ENCODE measurements around the gene OLFML2B.

Gene OLFML2B

DNA sequence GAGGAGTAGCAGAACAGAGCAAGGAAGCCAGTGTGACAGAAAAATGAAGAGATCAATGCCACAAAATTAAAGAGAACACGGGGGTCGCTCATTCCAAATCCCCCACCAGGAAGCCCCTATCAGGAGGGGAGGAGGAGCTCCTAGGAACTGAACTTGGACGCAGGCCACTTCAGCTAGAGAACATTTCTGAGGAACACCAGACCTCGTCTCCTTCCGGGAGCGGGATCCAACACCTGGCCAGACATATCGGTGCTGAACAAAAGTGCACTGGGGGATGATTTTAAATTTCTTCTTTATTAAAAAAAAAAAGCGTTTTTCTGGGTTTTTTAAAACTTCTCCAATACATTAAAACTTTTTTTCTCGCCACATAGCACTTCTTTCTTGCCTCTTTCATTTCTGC lies 40.8 kb downstream of the OLFML2B start:
- no peak for FAIRE-seq
- DNase-seq (ENCODE audit: insufficient read length, low spot score) = no peak

DNA sequence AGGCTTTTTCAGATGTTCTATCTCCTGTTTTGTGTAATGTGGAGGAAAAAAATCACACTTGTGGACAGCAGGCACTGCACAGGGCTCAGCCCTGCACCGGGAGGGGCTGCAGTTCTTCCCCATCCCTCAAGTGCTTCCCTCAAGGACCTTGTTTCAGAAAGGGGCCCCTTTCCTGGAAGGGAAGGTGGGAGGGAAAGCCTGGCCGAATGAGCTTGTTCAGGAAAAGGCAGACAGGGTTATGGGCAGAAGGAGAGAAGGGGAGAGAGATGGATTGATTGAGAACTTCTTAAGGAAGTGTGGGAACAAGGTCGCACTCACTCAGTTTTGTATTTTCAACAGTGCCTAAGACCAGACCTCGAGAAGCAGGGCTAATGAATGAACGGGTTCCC lies 41.2 kb downstream of the OLFML2B start:
- DNase-seq (ENCODE audit: insufficient read length, low spot score) (no peak), FAIRE-seq (no peak)

- DNase-seq (ENCODE audit: insufficient read length, low spot score) (no peak), FAIRE-seq (no peak)
Measured at GRCh38 chr1:161981735-161982506, 41.7 kb downstream of the OLFML2B start.

- DNase-seq (ENCODE audit: insufficient read length, low spot score) (no peak), FAIRE-seq (no peak)
Measured at GRCh38 chr1:161981126-161981525, 42.5 kb downstream of the OLFML2B start.

DNA sequence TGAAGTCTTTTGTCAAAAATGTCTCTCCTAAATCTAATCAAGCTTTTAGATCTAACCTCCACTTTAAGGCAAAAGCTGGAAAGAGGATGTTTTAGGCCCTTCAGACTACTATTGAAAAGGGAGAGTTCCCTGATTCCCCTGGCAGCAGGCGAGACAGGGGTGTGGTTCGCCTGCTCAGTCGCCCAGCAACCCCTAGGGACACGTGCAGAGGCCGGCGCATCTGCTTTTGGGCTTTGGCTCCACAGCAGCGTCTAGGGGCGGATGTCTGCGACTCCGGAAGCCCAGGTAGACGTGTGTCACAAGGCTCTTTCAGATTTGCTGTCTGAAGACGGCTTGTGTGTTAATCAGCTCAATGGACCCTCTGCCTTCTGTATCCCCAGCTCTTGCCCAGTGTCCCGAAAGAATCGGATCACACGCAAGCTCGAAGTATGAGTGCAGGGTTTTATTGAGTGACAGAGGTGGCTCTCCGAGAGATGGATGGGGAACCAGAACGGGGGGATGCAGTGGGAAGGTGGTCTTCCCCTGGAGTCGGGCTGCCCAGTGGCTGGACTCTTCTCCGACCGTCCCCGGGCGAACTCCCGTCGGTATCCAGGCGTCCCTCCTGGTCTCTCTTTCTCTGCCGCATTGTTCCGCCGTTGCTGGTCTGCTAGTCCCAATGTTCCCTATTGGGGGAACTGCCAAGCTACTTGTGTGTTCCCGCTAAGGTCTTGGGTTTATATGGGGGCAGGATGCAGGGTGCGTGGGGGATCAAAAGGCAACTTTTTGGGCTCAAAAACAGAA lies 45.5 kb downstream of the OLFML2B start:
- DNase-seq (ENCODE audit: insufficient read length, low spot score) (no peak), FAIRE-seq (no peak)

GRCh38 chr1:161973924-161974845 lies 49.5 kb downstream of the OLFML2B start:
- FAIRE-seq (no peak), DNase-seq (ENCODE audit: insufficient read length, low spot score) (no peak)

GRCh38 chr1:161972828-161973227 lies 50.8 kb downstream of the OLFML2B start:
- no peak for FAIRE-seq

GRCh38 chr1:161970633-161971032 lies 53.0 kb downstream of the OLFML2B start:
- no peak for DNase-seq (ENCODE audit: insufficient read length, low spot score)

More at GRCh38 chr1:161972828-161973227, 50.8 kb downstream of the OLFML2B start:
- no peak for DNase-seq (ENCODE audit: insufficient read length, low spot score)

DNA sequence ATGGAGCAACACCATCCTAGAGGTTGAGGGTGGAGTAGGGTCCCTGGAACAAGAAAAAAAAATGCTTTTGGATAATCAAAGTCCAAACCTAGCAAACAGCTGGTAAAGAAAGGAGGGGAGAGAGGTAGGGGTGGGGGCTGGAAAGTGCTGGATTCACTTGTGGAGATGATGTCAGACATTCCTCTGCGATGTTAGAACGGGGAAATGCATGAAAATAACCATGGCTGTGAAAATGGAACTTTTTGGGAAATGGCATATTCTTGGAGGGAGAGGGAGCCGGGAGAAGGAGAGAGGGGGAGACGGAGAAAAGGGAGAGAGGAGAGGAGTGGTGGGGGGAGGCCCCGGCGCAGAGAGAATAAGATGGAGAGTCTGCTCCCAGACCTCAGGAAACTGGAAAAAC lies 53.6 kb downstream of the OLFML2B start:
- no peak for FAIRE-seq
- no peak for DNase-seq (ENCODE audit: insufficient read length, low spot score)

More at GRCh38 chr1:161970633-161971032, 53.0 kb downstream of the OLFML2B start:
- FAIRE-seq = no peak

GRCh38 chr1:161966067-161966466 lies 57.6 kb downstream of the OLFML2B start:
- no peak for FAIRE-seq

GRCh38 chr1:161962091-161962887 lies 61.4 kb downstream of the OLFML2B start:
- peak; percentile 49 for DNase-seq (ENCODE audit: insufficient read length, low spot score)
- peak; percentile 97 for FAIRE-seq

More at GRCh38 chr1:161966067-161966466, 57.6 kb downstream of the OLFML2B start:
- DNase-seq (ENCODE audit: insufficient read length, low spot score) = no peak

GRCh38 chr1:161958425-161958824 lies 65.2 kb downstream of the OLFML2B start:
- FAIRE-seq = no peak
- no peak for DNase-seq (ENCODE audit: insufficient read length, low spot score)

GRCh38 chr1:161956930-161957329 lies 66.7 kb downstream of the OLFML2B start:
- FAIRE-seq (no peak), DNase-seq (ENCODE audit: insufficient read length, low spot score) (no peak)

GRCh38 chr1:161956097-161956496 lies 67.6 kb downstream of the OLFML2B start:
- no peak for FAIRE-seq
- no peak for DNase-seq (ENCODE audit: insufficient read length, low spot score)

DNA sequence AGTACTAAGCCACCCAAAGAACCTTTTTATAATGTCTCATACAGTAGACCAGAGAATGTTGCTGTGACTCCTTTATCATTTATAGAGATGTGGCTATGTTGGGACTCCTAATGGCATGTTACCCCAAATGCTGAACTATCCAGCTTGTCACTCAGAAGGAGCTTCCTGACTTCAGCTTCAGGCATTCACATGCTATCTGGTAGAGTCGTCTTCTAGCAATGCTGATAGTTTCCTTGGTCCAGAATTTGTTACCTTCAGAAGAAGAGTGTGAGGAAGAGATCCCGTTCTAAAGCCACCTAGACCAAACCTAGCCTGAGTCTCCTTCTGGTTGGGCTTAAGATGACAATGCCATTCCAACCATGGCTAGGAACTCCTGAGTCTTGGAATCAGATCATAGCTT lies 68.1 kb downstream of the OLFML2B start:
- no peak for DNase-seq (ENCODE audit: insufficient read length, low spot score)
- no peak for FAIRE-seq

GRCh38 chr1:161954466-161954865 lies 69.2 kb downstream of the OLFML2B start:
- DNase-seq (ENCODE audit: insufficient read length, low spot score) = no peak
- no peak for FAIRE-seq

DNA sequence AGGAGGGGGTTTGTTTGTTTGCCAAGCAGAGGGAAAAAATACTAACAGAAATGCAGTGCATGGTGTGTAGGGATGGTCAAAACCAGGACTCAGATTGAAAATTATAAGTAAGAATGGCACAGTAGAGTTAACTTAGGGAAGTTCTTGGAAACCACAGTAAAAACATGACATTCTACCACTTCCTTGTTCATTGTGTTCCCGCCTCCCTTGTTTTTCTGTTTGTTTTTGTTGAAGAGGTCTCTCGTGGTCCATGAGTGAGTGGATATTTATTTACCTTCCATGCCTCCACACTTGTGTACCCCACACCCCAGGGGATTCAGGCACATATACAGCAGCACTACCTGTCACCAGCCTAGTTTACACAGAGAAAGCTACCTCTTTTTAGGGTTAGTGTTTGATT lies 69.6 kb downstream of the OLFML2B start:
- FAIRE-seq (peak; percentile 18), DNase-seq (ENCODE audit: insufficient read length, low spot score) (no peak)

DNA sequence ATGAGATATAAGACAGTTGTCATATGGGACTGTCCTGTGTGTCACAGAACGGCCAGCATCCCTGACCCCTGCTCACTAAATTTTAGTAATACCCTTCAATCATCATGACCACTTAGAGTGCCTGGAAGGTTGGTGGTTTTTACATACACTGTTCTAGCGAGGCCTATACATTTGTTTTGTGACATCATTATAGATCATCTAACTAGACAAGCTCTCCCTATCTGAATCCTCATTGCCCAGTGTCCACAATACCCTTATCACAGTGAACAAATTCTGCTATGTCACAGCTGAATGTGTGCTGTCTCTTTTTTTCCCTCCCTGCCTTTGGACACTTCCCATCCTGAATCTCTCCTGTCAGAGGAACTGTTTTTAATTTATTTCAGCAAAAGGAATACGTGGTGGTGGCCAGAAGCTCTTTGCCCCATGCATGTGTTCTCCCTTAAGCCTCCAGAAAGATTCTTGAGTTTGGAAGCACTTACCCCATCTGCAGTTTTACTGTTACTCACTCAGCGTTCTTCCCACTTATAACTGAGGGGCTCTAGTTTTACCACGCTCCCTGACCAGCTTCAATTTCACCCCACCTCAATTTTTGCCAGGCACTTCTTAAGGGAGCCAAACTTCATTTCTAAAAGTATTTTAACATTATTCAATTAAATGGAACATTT lies 70.3 kb downstream of the OLFML2B start:
- FAIRE-seq (no peak), DNase-seq (ENCODE audit: insufficient read length, low spot score) (no peak)

GRCh38 chr1:161952607-161953172 lies 71.0 kb downstream of the OLFML2B start:
- DNase-seq (ENCODE audit: insufficient read length, low spot score) (no peak), FAIRE-seq (no peak)
